Hematopoietic multipotent progenitor cell treated with erythropoietin and hydrocortisone succinate and interleukin-3 and kit ligand, for 4 days (in vitro differentiated cells): ENCODE results near the gene OMP.
"Not testable (repeated sequence)": the region's sequence is repeated elsewhere in the genome, so short reads cannot be mapped to it uniquely, and the experiment has no call there.

Experiments
- DNase-seq: peaks from one replicate; pipeline ENCODE4 v3.0.0-alpha.2; 2015

The OMP gene, protein sequence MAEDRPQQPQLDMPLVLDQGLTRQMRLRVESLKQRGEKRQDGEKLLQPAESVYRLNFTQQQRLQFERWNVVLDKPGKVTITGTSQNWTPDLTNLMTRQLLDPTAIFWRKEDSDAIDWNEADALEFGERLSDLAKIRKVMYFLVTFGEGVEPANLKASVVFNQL

DNA sequence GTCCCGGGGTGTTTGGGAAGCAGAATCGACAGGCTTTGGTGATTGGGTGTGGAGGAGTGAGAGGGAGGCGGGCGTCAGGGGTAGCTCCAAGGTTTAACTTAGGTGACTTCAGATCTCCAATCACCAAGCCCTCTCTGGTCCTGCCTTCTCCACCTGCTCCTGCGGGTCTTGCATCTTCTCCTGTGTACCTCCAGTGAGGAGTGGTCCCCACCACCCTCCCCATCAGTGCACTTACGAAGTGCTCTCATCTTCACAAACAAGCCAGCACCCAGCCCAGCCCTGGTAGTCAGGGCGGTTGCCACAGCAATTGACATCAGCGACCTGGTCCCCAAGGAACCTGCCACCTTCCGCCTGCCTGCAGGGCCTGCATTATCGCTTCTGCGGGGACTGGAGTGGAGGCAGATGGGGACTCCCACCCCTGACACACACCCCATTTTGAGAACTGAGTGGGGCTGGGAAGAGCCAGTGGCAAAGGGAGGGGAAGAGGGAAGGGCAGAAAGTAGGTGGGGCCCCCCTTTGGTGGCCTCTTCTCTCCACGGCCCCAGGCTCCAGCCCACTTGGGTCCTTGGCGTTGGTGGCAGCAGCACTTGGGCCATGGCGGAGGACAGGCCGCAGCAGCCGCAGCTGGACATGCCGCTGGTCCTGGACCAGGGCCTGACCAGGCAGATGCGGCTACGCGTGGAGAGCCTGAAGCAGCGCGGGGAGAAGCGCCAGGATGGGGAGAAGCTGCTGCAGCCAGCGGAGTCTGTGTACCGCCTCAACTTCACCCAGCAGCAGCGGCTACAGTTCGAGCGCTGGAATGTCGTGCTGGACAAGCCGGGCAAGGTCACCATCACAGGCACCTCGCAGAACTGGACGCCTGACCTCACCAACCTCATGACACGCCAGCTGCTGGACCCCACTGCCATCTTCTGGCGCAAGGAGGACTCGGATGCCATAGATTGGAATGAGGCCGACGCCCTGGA, at the start of gene OMP:
Gene OMP, plus strand, starts transcription at position 595 of the 965 bp plus-strand sequence. Its CDS starts 0 bp downstream, at position 595.
- DNase-seq: no peak

DNA sequence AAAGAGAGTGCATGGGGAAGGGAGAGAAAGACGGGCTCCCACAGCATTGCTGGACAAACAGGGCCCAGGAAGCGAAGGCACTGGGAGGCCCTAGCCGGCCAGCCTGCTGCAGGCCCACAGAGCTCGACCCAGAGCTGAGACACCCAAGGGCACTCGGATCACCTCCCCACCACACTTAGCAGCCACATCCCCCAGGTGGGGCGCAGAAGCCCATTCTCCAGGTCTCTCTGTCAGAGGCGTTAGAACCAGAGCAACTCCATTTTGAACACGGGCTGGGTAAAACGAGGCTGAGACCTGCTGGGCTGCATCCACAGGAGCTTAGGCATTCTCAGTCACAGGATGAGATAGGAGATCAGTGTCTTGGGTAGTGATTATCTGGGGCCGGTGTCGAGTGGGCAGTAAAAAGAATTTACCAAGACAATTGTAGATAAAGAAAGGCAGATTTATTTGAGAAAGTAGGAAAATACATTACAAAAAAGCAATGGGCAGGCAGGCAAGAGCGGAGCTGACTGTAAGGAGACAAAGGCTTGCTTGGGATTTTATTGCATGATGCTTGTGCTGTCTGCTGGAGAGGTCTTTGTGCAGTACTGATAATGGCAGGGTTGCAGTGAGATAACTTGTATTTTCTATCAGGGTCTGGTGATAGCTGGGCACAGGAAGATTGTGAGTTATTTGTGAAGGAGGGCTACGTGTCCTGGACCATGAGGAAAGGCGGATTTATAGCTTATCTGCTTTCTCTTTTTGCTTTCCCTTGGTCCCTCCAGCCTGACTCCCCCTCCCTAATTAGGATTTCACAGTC, 49.2 kb upstream of the OMP start:
- peak; percentile 40 for DNase-seq

DNA sequence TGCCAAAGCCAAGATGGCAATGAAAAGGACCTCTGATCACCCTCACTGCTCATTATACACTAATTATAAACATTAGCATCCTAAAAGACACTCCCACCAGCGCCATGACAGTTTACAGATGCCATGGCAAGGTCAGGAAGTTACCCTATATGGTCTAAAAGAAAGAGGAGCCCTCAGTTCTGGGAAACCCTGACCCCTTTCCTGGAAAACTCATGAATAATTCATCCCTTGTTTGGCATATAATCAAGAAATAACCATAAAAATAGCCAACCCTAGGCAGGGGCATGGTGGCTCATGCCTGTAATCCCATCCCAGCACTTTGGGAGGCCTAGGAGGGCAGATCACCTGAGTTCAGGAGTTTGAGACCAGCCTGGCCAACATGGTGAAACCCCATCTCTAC, 48.6 kb upstream of the OMP start:
- DNase-seq: no peak

DNA sequence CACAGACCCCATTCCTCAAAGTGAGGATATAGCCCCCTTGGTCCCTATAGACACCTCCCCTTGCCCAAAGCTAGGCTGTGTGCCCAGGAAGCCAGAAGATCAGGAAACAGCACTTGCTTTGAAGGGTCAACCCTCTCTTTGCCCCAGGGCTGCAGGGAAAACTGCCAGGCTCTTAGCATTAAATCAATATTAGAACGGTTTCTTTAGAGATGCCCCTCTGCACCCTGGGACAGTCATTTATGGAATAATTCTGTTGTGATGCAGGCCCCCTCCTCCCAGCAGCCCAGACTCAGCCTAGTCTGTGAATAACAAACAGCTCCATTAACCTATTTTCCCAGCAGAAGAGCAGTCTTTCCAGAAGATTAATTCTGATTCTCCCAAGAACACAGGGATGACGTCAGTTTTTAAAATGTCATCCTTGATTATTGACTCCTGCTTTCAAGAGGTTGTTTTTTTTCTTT, 47.5 kb upstream of the OMP start:
- DNase-seq: no peak

DNA sequence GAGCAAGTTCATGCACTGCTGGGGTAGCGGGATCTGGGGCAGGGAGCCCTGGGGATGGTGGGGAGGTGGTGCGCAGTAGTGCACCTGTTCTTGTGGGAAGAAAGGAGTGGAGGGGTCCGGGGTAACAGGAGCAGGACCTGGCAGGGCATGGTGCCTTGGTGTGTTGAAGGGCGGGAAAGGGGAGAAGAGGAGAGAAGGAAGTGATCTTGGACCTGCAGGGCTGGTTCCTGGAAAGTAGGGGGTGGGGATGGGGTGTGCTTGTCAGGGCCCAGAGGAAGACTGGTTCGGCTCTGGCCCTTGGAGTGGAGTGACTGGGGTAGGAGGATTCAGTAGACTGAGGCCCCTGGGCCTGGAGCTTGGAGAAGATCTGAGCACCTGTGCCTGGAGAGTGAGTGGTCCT, 46.7 kb upstream of the OMP start:
- DNase-seq: no peak

DNA sequence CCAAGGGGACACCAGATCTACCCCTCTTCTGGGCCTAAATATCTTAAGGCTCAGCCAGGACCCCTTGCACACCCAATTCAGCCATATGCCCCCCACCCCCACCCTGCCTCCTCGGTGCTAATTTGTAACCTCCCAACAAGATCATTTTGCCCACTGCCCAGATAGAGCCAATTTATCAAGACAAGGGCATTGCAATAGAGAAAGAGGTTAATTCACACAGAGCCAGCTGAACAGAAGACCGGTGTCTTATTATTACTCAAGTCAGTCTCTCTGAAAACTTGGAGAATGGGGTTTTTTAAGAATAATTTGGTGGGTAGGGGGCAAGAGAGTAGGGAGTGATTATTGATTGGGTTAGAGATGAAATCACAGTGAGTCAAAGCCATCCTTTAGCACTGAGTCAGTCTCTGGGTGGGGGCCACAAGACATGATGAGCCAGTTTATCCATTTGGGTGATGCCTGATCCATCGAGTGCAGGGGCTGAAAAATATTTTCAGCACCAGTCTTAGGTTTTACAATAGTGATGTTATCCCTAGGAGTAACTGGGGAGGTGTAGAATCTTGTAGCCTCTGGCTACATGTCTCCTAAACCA, 45.7 kb upstream of the OMP start:
- no peak for DNase-seq

DNA sequence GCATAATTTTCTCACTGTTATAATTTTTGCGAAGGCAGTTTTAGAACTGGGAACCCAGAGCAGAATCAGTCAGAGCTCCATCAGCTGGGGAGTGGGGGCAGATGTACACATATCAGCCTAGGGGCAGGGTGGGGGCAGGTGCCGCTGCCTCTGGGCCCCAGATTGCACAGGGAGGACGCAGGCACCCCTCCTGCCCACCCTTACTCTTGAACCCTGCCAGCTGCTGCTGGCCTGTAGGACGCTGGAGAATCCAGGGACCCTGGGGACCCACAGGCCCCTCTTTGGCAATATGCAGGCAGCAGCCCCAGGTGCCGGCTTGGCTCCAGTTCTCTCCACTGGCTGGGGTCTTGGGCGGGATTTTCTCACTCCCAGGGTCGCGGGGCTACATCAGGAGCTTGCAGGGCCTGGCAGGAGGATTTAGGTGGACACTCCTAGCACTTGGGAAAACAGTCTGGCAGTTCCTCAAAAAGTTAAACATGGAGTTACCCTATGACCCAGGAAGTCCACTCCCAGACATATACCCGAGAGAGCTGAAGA, 44.6 kb upstream of the OMP start:
- no peak for DNase-seq

DNA sequence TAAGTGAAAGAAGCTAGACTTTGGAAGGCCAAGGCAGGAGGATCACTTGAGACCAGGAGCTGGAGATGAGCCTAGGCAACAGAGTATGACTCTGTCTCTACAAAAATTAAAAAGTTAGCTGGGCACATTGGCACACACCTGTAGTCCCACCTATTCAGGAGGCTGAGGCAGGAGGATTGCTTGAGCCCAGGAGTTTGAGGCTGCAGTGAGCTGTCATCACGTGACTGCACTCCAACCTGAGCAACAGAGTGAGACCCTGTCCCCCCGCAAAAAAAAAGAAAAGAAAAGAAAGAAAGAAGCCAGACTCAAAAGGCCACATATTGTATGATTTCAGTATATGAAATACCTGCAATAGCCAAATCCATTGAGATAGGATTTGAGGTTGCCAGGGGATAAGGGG, 43.7 kb upstream of the OMP start:
- DNase-seq: no peak

DNA sequence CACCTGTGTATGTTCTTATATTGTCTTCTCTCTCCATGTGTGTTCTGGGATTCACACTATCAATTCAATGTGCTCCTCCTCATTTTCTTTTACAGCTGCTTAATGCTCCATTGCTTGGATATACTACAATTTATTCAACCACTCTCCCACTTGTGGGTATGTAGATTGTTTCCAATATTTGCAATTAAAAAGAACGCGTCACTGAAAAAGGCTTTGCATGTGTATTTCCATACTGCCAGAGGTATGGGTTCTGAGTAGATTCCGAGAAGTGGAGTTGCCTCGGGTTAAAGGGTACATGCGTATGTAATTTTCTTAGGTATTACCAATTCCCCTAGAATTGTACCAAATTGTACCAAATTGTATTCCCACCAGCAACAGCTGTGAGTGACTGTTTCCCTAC, 42.8 kb upstream of the OMP start:
- DNase-seq: no peak

DNA sequence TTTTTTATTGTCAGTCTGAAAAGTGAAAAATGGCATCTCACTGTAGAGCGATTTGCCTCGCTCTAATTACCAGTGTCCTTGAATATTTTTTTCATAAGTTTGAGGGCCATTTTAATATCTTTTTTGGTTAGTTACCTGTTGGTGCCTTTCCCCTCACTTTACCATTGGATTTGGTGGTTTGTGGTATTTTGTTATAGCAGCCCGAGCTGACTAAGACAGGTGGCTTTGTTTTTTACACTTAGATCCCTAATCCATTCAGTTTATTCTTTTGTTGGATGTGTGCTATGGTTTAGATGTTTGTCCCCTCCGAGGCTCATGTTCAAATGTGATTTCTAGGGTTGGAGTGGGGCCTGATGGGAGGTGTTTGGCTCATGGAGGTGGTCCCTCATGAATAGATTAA, 42.4 kb upstream of the OMP start:
- DNase-seq: no peak

DNA sequence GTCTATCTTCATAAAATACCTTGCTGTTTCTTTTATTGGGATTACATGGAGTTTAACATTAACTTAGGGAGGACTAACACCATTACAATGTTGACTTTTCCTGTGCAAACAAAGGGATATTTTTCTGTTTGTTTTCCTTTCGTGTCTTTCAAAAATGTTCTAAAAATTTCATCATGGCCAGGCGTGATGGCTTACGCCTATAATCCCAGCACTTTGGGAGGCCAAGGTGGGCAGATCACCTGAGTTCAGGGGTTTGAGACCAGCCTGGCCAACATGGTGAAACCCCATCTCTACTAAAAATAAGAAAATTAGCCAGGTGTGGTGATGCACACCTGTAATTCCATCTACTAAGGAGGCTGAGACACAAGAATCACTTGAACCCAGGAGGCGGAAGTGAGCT, 41.4 kb upstream of the OMP start:
- not testable (repeated sequence) for DNase-seq

DNA sequence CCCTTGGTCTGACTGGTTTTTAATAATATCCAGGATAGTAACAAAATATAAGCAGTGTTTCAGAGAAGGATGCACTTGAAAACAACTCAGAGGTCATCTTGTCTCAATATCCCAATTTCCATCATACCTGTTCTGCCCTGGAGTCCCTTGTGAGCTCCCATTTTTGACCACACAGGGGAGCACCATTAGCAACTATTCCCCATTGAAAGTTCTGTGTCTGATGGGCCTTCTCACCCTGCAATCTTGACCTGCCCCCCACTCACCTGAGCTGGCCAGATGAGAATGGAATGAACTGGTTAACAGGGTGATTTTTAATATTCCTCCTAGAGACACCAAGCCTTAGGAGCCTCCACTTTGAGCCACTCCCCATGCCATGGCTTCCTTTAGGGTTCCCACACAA, 39.7 kb upstream of the OMP start:
- DNase-seq: no peak

DNA sequence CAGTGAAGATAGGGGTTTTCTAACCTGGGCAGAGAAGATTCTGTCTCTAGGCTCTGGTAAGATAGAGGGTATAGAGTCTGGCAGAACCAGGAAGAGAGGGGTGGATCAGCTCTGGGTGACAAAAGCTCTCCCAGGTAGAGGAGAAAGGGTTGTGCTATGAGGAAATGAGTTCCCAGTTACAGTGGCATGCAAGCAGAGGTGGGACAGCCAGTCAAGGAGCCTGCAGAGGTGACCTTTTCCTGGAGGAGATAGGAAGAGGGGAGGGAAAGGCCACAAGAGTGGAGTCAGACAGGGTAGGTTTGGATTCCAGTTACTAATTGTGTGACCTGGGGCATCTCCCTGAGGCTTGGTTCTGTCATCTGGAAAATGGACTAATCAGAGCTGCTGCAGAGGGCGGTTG, 39.2 kb upstream of the OMP start:
- no peak for DNase-seq

DNA sequence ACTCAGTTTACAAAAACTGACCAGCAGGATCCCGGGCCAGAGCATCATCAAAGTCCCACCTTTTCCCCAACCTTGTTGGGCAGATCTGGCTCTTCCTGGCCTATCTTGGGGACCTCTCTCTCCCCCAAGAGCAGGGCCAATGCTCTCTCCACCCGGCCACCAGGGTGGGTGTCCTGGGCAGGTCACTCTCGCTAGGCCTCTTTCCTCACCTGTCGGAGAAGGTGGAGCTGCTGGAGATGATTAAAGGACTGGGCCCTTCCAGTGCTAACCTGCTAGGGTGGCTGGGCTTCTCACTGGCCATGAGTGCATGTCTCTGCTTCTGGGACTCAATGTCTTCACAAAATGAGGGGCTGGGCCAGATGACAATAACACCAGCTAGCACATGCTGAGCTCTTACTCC, 38.8 kb upstream of the OMP start:
- no peak for DNase-seq

DNA sequence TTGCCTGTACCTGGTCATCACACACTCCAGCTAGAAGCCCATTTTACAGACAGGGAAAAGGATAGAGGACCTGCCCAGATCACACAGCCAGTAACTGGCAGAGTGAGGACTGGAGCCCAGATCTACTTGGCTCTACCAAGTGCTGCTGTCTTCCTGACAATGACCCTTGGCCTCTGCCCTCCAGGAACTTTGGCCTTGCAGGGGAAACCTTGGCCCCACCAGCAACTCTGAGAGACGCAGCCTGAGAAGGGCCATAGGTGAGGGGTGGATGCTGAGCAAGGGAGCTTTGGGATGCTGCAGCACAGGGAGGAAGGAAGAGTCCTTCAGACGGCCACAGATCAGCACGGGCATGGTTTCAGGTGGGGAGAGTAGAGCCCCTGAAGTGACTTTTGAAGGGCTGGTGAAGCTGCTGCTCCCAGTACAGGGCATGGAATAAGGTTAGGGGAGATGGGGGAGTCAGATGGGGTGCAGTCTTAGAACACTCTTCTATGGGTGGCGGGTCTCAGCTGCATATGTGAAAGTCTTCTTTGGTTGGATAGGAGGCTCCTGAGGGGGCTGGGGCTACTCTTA, 37.9 kb upstream of the OMP start:
- DNase-seq: no peak

DNA sequence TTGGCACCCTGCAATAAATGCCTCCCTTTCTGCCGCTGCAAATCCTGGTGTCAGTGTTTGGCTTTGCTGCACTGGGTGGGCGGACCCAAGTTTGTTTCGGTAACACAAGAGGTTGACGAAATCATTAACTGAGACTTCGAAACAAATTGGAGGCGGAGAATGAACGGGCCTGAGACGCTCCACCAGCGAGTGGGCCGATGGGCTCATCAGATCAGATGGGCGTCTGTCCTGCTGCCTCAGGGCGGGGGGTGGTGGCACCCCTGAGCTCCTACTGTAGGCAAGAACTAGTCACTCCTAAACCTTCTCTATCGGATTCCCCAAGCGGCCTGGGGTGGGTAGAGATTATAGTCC, 36.8 kb upstream of the OMP start:
- peak; percentile 61 for DNase-seq

DNA sequence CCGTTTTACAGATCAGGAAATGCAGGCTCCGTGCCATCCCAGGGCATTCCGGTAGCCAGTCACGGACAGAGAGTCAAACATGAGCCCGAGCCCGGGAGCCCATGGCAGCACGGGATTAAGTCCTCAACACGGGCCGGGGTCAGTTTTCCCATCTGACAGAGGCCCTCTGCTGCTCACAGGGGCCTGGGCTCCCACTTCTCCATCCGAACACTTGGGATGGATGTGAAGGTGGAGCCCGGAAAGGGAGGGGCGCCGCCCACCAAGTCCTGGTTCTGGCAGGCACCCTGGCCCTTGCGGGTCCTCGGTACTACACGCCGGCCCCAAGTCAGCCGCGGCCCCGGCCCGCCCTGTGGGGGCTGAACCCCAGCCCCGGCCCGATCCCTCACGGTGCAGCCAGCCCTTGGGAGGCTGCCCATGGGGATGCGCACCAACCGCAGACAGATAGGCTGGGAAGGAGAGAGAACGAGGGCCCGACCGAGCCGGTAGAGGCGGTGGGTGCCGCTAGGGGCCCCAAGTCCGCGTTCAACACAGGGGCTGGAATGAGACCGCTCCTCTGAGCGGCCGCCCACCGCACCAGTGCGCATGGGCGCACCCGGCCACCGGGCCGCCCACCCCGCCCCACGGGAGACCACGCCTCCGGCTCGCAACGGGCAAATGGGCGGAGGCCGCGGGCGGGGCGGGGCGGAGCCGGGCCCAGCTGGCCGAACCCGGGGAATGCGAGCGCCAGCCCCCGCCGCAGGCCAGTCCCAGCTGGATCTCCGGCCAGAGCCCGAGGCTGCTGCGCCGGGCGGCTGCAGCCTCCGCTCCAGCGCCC, 36.2 kb upstream of the OMP start, which contains the start of gene CAPN5:
Gene CAPN5, plus strand, starts transcription at position 743 of the 814 bp plus-strand sequence. CDS start 17,916 bp downstream, outside the sequence.
- peak; percentile 94 for DNase-seq

DNA sequence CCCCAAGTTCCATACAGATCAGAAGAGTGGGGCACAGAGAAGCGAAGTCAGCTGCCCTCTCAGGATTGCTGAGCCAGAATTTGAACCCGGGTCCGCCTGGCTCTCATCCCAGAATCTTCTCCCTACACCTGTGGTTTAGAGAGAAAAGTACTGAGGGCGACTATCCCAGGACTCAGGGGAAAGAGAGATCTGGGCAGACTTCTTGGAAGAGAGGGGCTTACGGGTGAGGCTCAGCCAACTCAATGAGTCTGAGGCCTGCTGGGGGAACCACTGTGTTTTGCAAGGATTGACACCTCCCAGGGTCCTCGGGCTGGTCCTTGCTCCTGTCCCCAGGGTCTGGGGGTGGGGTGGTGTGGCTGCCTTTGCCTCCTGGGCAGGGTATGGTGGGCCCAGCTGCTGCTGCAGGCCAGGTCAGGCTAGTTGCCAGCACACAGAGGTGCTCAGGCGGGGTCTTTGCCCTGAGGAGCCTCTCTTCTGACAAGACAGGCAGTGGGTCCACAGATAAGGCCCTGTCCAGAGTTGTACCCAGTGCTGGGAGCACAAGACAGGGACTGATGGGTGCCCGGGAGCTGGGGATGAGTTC, 34.7 kb upstream of the OMP start:
- DNase-seq: no peak

DNA sequence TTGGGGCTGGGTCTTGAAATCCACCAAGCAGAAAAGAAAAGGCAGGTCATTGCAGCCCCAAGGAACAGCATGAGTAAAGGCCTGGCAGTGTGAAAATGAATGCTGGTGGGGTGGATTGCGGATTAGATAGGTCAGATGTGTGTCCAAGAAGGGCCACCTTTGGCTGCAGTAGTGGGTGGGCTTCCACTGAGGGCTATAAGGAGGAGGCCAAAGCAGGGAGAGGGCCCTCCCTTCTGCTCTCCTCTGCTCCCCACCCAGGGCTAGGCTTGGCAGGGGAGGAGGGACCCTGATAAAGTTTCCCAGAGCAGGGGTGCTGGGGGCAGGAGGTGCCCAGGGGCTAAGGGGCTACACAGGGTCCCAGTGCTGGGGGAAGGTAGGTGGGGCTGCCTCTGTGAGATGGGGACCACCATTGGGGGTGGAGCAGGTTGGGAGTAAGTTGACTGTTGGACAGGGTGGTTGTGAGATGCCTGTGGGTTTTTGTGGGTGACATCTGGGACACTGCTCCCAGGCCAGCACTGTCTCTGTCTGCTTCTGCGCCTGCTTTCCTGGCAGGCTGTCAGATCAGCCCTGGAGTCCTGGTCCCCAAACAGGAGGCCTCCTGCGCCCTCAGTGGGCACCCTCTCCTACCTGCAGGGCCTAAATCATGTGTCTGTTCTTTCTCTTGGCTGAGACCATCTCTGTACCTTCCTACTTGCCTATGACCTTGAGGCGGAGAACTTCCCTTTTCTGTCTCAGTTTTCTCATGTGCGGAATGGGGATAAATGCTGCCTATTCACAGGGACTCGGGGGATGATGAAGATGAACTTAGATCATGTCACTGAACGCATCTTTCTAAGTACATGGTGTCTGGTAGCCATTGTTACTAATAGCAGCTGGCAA, 33.9 kb upstream of the OMP start:
- no peak for DNase-seq

DNA sequence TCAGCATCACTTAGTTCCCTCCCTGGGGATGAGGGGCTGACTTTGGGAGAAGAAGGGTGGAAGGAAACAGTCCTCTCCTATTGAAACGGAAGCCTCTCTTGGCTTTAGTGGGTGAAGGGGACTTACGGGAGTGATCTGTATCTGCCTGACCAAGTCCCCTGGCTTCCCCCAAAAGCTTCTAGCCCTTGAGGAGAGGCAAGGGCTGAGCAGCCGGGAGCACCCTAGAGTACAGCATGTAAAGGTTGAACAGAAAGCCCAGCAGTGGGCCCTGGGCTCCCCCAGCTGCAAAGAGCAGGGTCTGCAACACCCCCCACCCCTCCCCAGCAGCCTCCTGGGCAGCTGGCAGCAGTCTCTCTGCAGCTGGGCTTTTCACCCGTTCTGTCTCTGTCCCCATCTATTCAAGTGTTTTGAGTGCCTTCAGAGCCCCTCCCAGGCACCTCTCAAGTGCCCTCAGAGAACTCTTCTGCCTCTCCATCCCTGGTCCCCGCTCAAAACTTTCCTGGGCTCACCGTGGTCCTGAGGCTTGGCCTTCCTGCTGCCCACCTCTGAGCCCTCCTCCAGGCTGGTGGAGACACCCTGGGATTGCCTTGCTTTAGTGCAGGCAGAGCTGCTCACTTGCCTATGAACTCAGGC, 33.2 kb upstream of the OMP start:
- no peak for DNase-seq
